IPS-NIHi7 (cell line): ENCODE results near the gene GNRH2.
"Not testable (repeated sequence)": the region's sequence is repeated elsewhere in the genome, so short reads cannot be mapped to it uniquely, and the experiment has no call there.

Source experiments
- DNase-seq: peaks from one replicate; pipeline ENCODE4 v3.0.0; 2012; ENCODE audit warnings: mixed read lengths; ENCODE audit errors: extremely low spot score

The GNRH2 gene

GRCh38 chr20:3042625-3043024, 797 bp upstream of the GNRH2 start:
- DNase-seq = no peak

DNA sequence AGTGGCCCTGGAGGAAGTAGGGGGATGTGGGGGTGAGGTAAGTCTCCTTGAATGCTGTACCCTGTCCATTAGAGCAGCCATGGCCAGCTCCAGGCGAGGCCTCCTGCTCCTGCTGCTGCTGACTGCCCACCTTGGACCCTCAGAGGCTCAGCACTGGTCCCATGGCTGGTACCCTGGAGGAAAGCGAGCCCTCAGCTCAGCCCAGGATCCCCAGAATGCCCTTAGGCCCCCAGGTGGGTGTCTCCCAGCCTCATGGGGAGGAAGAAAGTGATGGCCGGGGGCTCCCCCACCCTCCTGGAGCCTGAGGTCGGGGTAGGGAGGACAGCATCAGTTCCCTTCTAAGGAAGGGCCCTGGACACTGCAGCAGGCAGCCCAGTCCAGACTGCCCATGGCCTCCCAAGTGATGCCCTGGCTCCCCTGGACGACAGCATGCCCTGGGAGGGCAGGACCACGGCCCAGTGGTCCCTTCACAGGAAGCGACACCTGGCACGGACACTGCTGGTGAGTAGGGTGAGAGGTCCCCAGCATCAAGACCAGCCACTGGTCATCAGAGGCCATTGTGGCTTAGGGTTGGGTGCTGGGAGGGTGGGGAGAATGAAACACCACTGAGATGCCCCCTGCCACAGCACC, 1.0 kb downstream of the GNRH2 start:
- DNase-seq = no peak

DNA sequence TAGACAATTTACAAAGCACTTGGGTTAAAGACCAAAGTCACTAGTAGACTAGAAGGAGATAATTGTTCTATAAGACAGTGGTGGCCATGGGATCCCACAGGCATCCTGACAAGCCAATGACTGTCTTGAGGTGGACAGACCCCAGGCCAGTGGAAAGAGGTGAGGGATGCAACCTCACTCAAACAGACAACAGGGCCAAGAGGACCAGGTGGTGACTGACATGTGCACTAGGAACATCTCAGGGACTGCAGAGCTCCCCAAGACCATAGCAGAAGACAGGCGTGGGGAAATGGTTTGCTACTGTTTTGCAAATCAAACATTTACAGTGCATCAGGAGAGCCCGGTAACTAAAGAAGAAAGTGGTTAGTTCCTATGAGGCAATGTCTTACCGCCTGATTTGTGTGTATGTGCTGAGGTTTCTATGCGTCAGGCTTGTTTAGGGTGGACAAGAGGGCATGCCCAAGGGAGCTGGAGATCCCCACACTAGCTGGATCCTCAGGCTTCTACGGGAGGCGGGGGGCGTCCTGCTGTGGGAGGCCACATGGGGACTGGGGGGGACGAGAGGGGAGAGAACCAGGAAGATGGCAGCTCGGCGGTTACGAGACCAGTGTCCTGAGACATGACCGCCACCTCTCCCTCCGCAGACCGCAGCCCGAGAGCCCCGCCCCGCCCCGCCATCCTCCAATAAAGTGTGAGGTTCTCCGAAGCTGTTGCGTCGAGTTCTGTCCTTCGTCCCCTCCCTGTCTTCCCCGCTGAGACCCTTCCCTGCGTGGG, 1.8 kb downstream of the GNRH2 start:
- peak; percentile 81 for DNase-seq

DNA sequence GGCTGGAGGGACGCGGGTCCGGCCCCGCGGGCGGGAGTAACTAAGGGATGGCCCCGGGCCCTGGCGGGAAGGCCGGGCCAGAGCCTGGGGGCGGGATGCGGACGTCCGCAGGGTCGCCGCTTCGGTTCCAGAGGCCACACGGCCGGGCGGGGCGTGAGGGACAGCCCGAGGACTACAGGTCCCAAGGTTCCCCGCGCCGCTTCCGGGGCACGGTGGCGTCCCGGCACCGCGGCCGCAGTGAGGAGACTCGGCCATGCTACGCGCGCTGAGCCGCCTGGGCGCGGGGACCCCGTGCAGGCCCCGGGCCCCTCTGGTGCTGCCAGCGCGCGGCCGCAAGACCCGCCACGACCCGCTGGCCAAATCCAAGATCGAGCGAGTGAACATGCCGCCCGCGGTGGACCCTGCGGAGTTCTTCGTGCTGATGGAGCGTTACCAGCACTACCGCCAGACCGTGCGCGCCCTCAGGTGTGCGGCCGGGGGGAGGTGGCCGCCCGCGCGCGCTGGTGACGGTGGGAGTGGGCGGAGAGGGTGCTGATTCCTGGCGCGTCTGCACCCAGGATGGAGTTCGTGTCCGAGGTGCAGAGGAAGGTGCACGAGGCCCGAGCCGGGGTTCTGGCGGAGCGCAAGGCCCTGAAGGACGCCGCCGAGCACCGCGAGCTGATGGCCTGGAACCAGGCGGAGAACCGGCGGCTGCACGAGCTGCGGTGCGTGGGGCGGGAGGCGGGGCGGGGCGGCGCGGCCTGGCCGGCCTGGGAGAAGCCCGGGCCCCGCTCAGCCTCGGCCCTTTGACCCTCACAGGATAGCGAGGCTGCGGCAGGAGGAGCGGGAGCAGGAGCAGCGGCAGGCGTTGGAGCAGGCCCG, 2.6 kb downstream of the GNRH2 start, which contains the start of gene MRPS26:
MRPS26 (plus strand) TSS at position 237 of the 861 bp plus-strand sequence; CDS start at position 254, 17 bp downstream.
- DNase-seq = peak; percentile 94

DNA sequence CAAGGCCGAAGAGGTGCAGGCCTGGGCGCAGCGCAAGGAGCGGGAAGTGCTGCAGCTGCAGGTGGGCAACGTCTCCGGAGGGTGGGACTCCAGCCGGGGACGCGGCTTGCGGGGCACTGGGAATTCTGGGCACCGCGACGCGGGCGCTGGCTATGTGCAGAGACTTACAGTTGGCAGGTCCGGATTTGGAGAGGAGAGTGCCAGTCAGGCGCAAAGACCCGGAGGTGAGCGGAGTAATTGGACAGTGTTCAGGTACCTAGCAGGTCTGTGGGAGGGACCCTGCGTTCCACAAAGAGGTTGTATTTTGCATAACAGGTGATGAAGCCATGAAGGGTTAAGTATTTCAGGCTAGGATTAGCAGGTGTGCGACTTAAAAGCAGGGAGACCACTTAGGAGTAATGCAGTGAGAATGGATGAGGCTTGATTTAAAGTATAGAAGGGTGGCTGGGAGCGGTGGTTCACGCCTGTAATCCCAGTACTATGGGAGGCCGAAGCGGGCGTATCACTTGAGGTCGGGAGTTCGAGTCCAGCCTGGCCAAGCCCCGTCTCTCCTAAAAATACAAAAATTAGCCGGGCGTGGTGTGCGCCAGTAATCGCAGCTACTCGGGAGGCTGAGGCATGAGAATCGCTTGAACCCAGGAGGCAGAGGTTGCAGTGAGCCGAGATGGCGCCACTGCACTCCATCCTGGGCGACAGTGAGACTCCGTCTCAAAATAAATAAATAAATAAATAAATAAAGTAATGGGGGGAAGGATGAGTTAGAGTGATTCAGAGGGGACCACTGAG, 3.4 kb downstream of the GNRH2 start:
- peak; percentile 39 for DNase-seq

DNA sequence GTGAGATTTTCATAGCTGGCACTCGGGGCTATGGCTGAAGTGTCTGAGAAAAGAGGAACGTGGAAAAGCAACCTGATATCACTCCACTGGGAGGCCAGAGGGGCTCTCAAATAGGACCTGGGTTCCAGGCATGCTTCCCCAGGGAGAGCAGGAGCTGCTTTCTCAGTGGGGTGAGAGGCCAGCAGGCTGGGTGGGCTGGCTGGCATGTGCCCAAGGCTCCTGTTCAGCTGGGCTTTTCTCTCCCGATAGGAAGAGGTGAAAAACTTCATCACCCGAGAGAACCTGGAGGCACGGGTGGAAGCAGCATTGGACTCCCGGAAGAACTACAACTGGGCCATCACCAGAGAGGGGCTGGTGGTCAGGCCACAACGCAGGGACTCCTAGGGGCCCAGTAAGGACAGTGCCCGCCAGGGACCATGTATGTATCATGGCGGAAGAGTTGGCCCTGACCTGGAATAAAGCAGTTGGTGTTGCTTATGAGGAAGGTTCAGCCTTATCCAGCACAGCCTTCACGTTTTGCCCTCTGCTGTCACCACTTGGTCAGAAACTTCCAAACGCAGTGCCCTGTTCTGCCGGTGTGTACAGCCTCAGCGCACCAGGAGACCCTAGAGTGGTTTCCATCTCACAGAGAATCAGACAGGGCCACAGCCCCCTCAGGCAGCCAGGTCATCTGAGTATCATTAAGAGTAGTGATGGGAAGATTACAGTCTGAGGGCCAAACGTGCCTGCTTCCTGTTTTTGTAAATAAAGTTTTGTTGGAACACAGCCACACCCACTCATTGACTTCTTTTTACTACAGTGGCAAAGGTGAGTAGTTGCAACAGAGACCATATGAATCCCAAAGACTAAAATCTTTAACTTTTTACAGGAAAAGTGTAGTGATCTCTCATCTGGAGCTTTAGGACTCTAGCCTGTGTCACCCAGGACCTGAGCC, 4.3 kb downstream of the GNRH2 start:
- no peak for DNase-seq

GRCh38 chr20:3051385-3052019, 8.1 kb downstream of the GNRH2 start:
- no peak for DNase-seq

GRCh38 chr20:3059489-3059888, 16.1 kb downstream of the GNRH2 start:
- DNase-seq = no peak

DNA sequence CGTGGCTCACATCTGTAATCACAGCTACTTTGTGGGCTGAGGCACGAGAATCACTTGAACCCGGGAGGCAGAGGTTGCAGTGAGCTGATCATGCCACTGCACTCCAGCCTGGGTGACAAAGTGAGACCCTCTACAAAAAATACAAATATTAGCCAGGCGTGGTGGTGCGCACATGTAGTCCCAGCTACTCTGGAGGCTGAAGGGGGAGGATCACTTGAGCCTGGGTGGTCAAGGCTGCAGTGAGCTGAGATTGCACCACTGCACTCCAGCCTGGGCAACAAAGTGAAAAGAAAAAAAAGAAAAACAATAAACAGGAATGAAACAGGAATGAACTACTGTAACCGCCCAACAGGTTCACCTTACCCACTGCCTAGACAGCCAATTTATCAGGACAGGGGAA, 20.7 kb downstream of the GNRH2 start:
- not testable (repeated sequence) for DNase-seq

DNA sequence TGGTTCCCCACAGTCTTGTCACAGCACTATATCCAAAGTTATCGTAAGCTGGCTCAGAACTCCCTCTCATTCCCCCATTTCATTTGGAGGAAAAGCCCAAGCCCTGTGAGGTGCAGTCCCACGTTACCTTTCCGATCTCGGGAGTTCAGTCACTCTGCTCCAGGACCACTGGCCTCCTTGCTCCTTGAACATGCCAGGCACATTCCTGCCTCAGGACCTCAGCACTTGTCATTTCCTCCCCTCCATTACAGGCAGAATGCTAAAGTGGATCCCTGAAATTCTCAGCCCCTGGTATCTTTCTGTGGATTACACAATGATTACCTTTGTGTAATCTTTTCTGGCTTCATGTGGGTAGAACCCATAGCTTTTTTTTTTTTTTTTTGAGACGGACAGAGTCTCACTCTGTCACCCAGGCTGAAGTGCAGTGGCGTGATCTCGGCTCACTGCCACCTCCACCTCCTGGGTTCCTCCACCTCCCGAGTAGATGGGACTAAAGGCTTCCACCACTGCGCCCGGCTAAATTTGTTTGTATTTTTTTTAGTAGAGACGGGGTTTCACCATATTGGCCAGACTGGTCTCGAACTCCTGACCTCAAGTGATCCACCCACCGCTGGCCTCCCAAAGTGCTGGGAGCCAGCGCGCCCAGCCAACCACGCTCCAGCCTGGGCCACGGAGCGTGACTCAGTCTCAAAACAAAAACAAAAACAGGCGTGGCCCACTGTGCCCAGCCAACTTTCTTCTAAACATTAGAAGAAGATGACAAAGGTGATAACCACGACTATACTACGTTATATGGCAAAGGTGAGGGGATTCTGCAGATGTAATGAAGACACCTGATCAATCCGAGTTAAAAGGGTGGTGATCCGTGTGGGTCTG, 24.0 kb downstream of the GNRH2 start:
- DNase-seq = no peak

DNA sequence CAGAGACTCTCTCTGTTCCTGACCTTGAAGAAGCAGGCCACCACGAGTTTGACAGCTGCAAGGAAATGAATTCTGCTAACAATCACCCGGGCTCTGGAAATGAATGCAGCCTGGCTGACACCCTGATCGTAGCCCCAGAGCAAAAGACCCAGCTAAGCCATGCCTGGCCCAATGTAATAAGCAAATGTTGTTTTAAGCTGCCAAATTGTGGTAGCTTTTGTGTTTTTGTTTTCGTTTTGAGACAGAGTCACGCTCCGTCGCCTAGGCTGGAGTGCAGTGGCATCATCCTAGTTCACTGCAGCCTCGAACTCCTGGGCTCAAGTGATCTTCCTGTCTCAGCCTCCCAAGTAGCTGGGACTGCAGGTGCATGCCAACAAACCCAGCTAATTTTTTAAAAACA, 24.7 kb downstream of the GNRH2 start:
- DNase-seq = no peak

- DNase-seq = no peak
Measured at GRCh38 chr20:3068986-3069900, 25.8 kb downstream of the GNRH2 start.

DNA sequence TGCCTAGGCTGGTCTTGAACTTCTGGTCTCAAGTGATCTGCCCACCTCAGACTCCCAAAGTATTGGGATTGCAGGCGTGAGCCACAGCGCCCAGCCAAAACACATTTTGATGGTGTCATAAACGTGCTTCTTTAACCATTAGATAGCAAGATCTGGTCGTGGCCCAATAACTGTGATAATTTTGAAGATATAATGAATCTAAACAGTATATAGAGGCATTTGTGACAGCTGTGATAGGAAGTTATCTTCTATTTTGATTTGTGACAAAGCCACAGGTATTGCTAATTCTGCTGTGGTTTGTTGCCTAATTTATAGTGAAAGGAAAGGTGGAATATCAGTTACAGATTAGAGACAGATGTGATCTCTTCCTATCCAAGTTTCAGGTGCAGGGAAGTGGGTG, 27.3 kb downstream of the GNRH2 start:
- DNase-seq = no peak

DNA sequence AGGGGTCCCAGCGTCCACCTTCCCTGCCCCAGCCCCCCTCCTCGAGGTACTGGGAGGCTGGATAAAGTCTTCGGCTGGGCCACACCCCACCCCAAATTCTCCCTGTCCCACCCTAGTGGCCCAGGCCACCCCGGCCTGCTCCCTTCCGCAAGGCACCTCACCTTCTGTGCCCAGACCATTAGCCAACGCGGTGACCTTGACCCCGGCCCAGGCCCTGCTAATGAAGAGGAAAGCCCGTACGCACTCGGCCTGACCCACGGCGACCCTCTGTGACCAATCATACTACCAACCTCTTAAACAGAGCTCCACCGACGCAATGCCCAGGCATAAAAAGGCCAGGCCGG, 27.8 kb downstream of the GNRH2 start:
- DNase-seq = no peak

- peak; percentile 63 for DNase-seq
Measured at GRCh38 chr20:3071610-3072529, 28.4 kb downstream of the GNRH2 start, which contains the start of gene OXT. Gene OXT, plus strand, starts transcription at chr20:3071620. Its CDS starts 36 bp downstream, at chr20:3071656.

DNA sequence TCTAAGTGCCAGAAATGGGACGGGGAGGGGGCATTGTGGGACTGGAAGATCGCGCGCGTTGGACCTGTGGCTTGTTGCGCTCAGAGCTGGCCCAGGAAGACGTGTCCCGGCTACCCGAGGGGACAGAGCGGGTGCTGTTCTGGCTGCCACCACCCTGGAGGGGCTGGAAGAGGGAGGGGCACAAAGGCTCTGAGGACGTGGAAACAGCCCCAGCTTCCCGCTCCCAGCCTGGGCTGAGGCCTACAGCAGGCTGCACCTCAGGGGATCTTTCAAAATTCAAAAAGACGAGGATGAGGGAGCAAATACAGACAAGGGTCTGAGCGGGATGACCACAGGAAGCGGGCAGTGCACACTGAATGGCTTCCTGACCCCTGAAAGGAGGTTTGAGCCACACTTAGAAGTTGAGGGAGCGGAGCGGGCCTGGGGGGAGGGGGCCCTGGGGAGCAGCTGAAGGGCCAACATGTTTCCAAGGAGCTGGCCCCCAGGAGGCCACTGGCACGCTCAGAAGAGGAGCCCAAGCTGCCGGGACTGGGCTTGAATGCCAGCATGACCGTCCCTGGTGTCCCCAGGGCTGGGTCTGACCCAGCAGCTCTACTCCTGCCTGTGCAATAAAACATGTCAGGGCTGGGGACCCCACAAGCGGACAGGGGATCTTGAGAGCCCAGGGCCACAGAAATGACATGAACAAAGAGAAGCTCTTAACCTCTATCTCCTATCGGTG, 29.3 kb downstream of the GNRH2 start:
- DNase-seq = no peak
